Measurements from ENCODE around the gene SMAD3. TPM values are rescaled to one million over a fixed set of nuclear protein-coding genes. Genes with fewer than 3 reads are reported as not detected.
A peak's percentile ranks its signal among the peaks of the same experiment; 100 is the strongest.

Gene SMAD3
- polyA plus RNA-seq, 1 experiment, result 59.4 TPM

DNA sequence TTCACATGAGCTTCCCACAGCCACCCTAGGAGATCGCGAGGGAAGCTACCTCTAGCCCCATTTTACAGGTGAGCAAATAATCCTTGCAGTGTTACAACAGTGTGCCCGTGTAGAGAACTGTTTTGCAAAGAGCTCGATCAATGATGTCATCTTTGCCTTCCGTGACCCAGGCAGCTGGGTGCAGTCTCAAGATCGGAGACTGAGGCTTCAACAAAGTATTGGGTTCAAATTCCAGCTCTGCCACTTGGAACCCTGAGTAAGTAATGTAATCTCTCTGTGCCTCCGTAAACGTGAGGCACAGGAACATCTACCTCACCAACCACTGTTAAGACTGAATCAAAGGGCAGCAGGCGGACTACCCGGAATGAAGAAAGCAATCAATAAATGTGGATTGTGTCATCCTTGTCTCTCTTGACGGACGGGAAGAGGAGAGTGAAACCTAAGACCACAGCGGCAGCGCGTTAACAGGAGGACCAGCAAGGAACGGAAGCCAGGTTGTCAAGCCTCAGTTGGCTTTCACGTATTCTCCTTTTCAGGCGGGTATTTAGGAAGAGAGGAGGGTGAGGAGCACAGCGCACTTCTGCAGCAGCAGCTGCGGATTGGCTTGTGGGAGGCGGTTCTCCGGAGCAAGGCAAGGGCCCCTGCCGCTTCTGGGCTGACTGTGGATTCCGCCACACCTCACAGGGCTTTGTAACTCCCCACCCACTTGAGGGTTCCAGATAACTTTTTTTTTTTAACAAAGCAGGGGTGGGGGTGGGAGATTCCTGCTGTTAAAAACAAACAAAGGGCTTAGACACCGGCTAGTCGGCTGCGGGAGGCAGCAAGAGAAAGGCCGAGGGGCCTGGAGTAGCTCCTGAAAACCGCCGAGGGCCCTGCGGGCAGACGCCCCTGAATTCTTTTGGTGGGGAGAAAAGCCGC lies 1.5 kb upstream of the SMAD3 start:
- CTCF ChIA-PET, result interaction anchor here (0.7 kb wide), 2 partner anchors 192 to 1278 kb away, joined by 3 read pairs; no protein-coding TSS in a partner anchor
- Histone ChIP-seq H3K27me3 (ENCODE audit: control insufficient read depth, insufficient read depth, low read length) (no peaks in the 10 kb centered on the region), H3K4me3 (ENCODE audit: low read depth, low read length) (no peak overlapping the region), H3K36me3 (ENCODE audit: control insufficient read depth, insufficient read depth, low read length) (no peaks in the 10 kb centered on the region)
- no peak for DNase-seq (ENCODE audit: low read depth)
- TF ChIP-seq, protein P1, sequence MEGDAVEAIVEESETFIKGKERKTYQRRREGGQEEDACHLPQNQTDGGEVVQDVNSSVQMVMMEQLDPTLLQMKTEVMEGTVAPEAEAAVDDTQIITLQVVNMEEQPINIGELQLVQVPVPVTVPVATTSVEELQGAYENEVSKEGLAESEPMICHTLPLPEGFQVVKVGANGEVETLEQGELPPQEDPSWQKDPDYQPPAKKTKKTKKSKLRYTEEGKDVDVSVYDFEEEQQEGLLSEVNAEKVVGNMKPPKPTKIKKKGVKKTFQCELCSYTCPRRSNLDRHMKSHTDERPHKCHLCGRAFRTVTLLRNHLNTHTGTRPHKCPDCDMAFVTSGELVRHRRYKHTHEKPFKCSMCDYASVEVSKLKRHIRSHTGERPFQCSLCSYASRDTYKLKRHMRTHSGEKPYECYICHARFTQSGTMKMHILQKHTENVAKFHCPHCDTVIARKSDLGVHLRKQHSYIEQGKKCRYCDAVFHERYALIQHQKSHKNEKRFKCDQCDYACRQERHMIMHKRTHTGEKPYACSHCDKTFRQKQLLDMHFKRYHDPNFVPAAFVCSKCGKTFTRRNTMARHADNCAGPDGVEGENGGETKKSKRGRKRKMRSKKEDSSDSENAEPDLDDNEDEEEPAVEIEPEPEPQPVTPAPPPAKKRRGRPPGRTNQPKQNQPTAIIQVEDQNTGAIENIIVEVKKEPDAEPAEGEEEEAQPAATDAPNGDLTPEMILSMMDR (IDR thresholded peaks at IDR 0.05; ENCODE audit: insufficient read depth, low read depth, low read length), result no peak
- POLR2A ChIA-PET, result no interaction called here

DNA sequence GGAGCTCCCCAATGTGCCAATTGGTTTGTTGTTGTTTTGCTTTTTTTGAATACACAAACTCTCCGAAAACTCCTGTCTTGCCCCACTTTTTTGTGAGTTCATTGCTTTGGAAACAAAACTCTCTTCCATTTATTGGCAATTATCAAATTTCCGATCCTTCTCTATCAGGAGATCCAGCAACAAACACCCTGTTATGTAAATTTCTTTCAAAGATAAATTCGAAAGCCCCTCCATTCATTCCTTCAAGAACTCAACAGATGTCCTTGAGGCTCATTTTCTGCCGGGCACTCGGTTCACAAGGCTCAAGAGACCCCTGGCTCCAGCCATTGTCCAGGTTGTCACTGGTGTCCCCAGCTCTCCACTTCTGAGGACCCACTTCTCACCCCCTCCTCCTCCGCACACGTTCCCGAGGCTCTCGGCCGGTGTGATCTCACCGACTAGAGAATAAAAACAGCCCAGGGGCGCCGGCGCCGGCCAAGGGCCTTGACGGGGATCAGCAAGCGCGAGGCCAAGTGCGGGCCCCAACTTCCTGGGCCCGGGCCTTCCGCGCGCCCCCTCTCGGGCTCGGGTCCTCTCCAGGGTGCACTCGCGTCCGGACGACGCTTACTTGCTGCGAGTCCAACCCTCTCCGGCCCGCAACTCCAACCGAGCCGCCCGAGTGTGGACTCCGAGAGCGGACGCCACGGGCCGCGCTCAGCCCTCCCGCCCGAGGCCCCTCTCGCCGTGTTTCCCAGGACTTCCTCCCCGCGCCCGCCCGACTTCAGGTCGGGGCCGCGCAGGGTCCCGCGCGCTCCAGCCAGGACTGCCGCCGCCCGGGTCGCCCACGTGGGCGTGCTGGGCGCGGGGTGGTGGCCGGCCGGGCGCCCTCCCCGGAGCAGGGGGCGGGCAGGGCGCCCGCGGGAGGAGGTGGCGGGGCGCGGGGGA lies 533 bp upstream of the SMAD3 start:
- no peak for DNase-seq (ENCODE audit: low read depth)
- Histone ChIP-seq H3K27me3 (ENCODE audit: control insufficient read depth, insufficient read depth, low read length) (no peaks in the 10 kb centered on the region), H3K36me3 (ENCODE audit: control insufficient read depth, insufficient read depth, low read length) (no peaks in the 10 kb centered on the region), H3K4me3 (ENCODE audit: low read depth, low read length) (peak overlapping the region; percentile 98)
- TF ChIP-seq, protein P1 (IDR thresholded peaks at IDR 0.05; ENCODE audit: insufficient read depth, low read depth, low read length), result peak; percentile 23; the same call in 1 of the 2 replicates
- CTCF ChIA-PET, result interaction anchor here (1.3 to 2.2 kb wide), 3 partner anchors 16 to 118 kb away, joined by 3 to 9 read pairs (median 7); no protein-coding TSS in a partner anchor
- POLR2A ChIA-PET, result no interaction called here

DNA sequence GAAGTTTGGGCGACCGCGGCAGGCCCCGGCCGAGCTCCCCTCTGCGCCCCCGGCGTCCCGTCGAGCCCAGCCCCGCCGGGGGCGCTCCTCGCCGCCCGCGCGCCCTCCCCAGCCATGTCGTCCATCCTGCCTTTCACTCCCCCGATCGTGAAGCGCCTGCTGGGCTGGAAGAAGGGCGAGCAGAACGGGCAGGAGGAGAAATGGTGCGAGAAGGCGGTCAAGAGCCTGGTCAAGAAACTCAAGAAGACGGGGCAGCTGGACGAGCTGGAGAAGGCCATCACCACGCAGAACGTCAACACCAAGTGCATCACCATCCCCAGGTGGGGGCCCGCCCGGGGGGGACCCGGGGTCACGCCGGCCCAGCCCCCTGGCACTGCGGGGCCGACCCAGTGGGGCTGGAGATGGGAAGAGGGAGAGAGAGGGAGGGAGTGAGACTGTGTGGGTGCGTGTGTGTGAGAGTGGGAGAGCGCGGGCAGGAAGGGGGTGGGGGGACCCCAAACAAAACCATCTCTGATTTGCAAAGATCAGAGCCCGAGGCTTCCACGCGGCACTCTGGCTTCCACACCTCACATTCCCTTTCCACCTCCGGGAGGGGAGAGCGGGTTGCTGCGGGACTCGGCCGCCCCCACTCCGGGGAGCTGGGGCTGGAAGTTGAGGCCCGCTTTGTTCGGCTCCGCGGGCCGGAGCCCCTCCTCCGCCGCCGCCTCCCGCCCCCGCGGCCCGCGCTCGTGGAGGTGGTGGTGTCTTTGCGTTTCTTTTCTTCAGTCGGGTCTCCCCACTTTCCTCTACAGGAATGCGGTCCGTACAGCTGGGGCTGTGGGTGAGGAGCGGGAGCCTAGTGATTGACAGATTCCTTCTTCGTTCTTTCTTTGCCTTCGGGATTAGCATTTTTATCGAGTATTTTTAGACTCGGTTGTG lies 898 bp downstream of the SMAD3 start:
- H3K36me3 ChIP-seq (ENCODE audit: control insufficient read depth, insufficient read depth, low read length), result no peaks in the 10 kb centered on the region
- no peak for DNase-seq (ENCODE audit: low read depth)
- POLR2A ChIA-PET, result interaction anchor here (0.6 to 0.7 kb wide), 2 partner anchors 24 to 32 kb away, joined by 3 to 5 read pairs; no protein-coding TSS in a partner anchor
- TF ChIP-seq, protein P1 (IDR thresholded peaks at IDR 0.05; ENCODE audit: insufficient read depth, low read depth, low read length), result no peak
- CTCF ChIA-PET, result interaction anchor here (1.3 to 2.2 kb wide), 3 partner anchors 14 to 120 kb away, joined by 3 to 9 read pairs (median 7); no protein-coding TSS in a partner anchor
- peak overlapping the region; percentile 98 for H3K4me3 ChIP-seq (ENCODE audit: low read depth, low read length)
- H3K27me3 ChIP-seq (ENCODE audit: control insufficient read depth, insufficient read depth, low read length), result no peaks in the 10 kb centered on the region

DNA sequence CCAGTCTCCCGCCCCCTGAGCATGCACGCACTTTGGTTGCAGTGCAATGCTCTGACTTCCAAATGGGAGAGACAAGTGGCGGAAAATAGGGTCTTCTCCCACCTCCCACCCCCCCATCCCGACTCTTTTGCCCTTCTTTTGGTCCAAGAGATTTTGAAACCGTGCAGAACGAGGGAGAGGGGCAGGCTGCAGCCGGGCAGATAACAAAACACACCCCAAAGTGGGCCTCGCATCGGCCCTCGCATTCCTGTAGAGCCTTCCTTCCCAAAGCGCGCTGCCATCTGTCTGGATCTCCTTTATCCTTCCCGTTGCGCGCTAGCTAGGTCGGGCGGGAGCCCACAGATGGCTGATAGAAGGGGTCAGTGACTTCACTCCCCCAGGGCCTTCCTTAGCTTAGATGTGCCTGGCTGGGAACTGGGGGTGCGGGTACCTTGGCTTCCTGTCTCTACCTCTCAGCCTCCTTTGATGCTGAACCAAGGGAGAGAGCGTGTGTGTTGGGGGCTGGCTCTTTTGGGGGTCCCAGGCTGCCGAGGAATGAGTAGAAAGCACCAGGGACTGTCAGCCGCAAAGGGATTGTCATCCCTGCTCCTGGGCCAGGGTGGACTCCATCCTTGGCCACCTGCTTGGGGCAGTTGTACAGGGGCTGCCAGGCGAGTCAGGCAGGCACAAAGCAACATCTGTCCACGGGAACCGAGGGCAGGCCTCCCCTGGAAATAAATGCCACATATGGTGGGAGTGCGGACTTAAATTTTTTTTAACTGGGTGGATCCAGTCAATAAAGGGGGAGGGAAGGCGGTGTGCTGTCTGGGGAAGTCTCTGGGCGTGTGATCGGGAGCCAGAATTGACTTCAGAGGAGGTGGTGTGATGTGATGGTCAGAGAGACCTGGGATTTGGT lies 1.8 kb downstream of the SMAD3 start:
- H3K4me3 ChIP-seq (ENCODE audit: low read depth, low read length), result peak overlapping the region; percentile 98
- POLR2A ChIA-PET, result no interaction called here
- H3K27me3 ChIP-seq (ENCODE audit: control insufficient read depth, insufficient read depth, low read length), result no peaks in the 10 kb centered on the region
- TF ChIP-seq, protein P1 (IDR thresholded peaks at IDR 0.05; ENCODE audit: insufficient read depth, low read depth, low read length), result no peak
- CTCF ChIA-PET, result interaction anchor here (1.2 to 2.2 kb wide), 3 partner anchors 12 to 121 kb away, joined by 3 to 9 read pairs (median 7); no protein-coding TSS in a partner anchor
- no peak for DNase-seq (ENCODE audit: low read depth)
- no peaks in the 10 kb centered on the region for H3K36me3 ChIP-seq (ENCODE audit: control insufficient read depth, insufficient read depth, low read length)

Data from BJ (cell line).